Thyroid gland (tissue), 4 donors: Measurements from ENCODE around the gene REPS1.

Experiments used
- POLR2A ChIP-seq, 2 donors: fragments of 450-650 bp; IDR thresholded peaks; one replicate each; pipeline ENCODE4 v1.6.1; 2017; ENCODE audit warnings: antibody characterized with exemption in 2 of 2, mild to moderate bottlenecking in 2 of 2, moderate library complexity in 1 of 2
- TF ChIP-seq, protein P1 (sequence below), 6 experiments: fragments of 200-600 bp in 3 of 6; fragments of 450-650 bp in 3 of 6; sonication (generic) in 3 of 6; IDR thresholded peaks; one replicate each; pipeline ENCODE4 v1.5.1; 2016 to 2019; ENCODE audit warnings: antibody characterized with exemption in 6 of 6, mild to moderate bottlenecking in 2 of 6, inconsistent platforms in 1 of 6, moderate library complexity in 1 of 6

DNA sequence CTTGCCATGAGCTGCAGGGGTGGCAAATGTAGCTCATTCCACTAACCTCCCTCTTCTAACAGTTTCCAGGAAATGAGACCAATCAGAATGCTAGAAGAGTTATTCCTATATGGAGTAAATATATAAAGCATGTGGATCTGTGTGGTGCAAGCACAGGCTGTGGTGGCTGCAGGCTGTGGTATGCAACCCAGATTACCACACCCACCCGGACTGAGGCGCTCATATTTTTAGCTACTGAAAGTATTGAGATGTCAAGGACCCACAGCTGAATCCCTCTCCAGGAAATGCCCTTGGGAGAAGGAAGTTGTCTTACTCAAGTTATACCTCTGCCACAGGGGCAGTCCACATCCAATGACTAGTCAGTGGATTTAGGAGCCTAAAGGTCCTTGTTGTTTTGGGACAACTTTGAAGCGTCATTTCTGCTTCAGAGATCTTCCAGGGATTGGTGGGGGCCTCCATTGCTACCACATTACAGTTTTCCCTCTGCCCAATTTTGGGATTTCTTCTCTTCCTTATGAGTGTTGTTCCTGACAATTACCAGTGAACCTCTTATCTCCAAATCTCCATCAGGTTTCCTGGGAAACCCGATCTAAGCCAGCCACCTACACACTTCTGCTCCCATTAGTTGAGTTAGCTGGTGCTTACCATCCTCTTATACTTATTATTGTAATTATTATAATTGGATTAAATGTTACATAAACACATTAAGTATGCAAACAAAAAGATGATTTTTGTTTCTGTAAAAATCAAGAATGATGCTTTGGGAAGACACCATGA lies 12.1 kb upstream of the REPS1 start:
- TF ChIP-seq, protein P1, sequence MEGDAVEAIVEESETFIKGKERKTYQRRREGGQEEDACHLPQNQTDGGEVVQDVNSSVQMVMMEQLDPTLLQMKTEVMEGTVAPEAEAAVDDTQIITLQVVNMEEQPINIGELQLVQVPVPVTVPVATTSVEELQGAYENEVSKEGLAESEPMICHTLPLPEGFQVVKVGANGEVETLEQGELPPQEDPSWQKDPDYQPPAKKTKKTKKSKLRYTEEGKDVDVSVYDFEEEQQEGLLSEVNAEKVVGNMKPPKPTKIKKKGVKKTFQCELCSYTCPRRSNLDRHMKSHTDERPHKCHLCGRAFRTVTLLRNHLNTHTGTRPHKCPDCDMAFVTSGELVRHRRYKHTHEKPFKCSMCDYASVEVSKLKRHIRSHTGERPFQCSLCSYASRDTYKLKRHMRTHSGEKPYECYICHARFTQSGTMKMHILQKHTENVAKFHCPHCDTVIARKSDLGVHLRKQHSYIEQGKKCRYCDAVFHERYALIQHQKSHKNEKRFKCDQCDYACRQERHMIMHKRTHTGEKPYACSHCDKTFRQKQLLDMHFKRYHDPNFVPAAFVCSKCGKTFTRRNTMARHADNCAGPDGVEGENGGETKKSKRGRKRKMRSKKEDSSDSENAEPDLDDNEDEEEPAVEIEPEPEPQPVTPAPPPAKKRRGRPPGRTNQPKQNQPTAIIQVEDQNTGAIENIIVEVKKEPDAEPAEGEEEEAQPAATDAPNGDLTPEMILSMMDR (IDR thresholded peaks at IDR 0.05) = no peak
- no peak for TF ChIP-seq POLR2A (IDR thresholded peaks at IDR 0.05)
